ENCODE measurements around the gene CALCOCO2.

DNA sequence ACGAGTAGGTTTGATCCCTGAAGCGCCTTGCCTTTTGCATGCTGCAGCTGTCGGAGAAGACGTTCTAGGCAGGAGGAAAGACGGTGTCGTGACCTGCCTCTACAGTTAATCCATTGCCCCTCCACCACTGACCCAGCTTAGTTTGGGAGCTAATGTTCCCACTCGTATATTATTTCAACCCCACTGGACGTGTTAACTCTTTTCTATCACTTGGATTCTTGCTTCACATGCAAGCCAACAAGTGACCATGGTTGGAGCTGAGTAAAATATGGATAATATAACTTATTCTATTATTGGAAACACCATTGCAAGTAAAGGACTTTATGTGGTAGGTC lies 681 bp downstream of the CALCOCO2 start:
- TF ChIP-seq POLR2A (IDR thresholded peaks at IDR 0.05; ENCODE audit: low read depth, low read length) (no peak), EED (IDR thresholded peaks at IDR 0.05; ENCODE audit: low read depth) (no peak)
